Activated T-helper 1 cell treated with Interleukin-2 at 50 U/mL for 16 hours (primary cell): Measurements from ENCODE around the gene TRIM51.
"Not testable (repeated sequence)": the region's sequence is repeated elsewhere in the genome, so short reads cannot be mapped to it uniquely, and the experiment has no call there.

Experiments
- DNase-seq: peaks from one replicate; pipeline ENCODE4 v3.0.0-alpha.2; 2020; ENCODE audit warnings: low read depth

Gene TRIM51, protein sequence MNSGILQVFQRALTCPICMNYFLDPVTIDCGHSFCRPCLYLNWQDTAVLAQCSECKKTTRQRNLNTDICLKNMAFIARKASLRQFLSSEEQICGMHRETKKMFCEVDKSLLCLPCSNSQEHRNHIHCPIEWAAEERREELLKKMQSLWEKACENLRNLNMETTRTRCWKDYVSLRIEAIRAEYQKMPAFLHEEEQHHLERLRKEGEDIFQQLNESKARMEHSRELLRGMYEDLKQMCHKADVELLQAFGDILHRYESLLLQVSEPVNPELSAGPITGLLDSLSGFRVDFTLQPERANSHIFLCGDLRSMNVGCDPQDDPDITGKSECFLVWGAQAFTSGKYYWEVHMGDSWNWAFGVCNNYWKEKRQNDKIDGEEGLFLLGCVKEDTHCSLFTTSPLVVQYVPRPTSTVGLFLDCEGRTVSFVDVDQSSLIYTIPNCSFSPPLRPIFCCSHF

DNA sequence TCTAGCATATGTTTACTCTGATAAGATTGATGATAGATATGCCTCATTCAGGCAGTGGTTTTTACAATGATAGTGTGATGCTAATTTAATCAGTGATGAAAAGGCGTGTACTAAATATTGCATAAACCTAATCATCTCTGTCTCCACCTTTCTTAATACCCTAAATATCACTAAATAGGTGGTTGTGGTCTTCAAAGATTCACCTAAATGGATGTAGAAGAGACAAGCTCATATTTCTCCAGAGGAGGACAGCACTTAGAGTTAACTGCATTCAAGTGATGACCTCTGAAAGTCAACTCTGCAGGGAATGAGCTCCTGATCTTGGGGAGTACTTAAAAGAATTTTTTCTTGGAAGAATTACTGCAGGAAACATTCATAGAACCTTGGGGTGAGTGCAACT is at the start of gene TRIM51:
Gene TRIM51, plus strand, starts transcription at position 301 of the 400 bp plus-strand sequence. CDS start 2,132 bp downstream, outside the sequence.
- DNase-seq, result not testable (repeated sequence)

DNA sequence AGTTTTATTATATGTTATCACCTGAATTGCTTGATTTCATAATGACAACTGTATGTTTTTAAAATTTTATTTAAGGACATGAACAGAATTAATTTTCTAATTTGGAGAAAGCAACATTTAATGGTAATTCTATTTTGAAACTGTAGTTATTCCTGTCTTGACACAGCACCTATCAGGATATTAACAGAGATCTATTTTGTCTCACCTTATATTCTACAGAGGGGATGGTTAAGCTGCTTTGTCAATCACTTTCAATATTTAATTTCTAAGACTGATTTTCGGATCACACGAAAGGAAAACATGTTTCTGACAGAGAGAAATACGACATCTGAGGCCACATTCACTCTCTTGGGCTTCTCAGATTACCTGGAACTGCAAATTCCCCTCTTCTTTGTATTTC is 44.6 kb upstream of the TRIM51 start, which contains the start of gene OR5D16:
Gene OR5D16, plus strand, starts transcription at position 301 of the 400 bp plus-strand sequence. Its CDS starts 0 bp downstream, at position 301.
- DNase-seq, result no peak

DNA sequence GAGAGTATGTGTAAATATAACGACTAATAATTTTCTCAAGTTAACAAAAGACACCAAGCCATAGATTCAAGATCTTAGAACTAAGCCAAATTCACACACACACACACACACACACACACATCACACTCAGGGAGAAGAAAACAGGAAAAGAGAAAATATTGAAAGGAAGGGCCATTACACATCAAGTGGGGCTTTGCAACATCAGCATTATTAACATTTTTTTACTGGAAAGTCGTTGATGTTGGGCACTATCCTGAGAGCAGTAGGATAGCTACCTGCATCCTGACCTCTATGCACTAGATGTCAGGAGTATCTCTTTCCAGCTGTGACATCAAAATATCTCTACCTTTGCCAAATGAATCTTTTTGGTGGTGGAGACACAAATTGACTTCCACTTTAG is 35.6 kb upstream of the TRIM51 start:
- DNase-seq, result no peak

DNA sequence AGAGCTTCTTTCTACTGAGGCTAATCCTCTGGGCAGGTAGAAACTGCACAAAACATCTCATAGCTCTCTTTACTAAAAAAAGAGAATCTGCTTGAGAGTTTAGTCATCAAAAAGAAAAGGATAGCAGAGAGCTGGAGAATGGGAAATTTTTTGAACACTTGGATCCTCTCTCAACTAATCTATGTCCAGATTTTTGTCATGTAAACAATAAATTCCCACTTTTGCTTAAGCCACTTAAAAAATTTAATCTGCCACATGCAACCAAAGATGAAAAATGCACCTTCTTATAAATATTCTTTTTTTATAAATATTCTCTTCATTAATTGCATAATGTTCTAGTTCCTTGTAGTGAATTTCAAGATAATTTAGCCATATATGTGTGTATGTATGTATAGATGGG is 34.1 kb upstream of the TRIM51 start:
- DNase-seq, result no peak

DNA sequence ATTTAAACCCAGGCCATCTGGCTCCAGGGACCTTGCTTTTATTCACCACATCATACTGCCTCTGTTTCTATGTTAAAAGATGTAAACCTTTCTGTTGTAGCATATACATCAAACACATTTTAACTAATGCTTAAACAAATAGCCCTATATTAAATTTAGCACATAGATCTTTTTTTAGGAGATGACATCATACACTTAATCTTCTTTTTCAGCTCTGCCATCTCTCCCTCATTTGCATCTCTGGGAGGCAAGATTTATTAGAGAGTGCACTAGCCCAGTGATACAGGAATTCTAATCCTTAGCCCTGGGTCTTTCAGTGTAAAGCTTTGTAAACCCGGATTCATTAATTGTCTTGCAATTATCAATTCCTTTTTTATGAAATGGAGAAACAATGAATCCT is 31.0 kb upstream of the TRIM51 start:
- DNase-seq, result no peak

DNA sequence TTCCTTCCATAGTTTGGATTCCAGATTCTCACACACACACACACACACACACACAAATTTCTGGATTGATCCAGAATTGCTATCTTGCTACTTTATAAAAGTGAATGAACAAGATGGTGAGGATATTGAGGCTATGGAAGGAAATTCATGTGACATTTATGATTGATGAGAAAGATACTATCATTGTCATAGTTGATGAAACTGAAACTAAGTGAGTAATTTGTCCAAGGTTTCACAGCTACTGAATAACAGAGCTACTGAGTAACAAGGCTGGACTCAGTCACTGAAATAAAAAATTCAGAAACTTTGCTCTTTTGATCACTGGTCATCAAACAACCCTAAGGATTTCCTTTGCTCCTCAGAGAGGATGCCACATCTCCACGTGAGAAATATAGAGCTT is 28.4 kb upstream of the TRIM51 start:
- no peak for DNase-seq

DNA sequence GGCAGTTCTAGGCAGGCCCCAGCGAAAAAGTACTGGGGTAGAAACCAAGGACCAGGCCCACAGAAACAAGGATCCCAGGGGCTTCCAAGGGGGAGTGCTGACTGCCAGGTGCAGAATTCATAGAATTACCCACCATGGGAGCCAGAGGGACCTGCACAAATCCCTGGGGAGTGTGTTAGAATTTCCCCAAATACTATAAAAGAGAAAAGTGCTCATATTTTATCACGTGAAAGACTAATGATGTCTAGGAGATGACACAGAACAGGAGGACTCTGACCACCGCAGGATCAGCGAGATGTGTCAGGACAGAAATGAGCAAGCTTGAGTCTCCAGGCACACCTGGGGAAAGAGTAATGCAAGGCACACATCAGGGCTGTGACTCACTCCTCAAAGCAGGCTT is 15.7 kb upstream of the TRIM51 start:
- not testable (repeated sequence) for DNase-seq

DNA sequence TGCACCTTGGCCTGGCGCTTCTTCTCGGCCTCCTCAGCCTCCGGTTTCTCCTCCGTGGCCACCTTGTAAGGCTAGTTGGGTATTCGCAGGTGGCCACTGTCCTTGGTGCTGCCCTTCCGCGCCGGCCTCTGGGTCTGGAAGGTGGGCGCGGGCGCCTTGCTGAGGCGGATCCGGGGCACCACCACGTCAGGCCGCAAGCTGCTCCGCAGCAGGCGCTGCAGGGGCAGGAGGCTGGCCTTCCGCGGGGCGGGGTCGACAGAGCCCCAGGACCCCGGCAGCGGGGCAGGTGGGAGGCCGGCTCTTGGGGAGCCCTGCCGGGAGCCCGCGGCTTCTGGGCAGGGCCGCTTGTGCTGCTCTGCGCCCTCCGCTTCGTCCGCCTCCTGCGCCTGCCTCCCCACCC is 10.4 kb upstream of the TRIM51 start:
- DNase-seq, result not testable (repeated sequence)

DNA sequence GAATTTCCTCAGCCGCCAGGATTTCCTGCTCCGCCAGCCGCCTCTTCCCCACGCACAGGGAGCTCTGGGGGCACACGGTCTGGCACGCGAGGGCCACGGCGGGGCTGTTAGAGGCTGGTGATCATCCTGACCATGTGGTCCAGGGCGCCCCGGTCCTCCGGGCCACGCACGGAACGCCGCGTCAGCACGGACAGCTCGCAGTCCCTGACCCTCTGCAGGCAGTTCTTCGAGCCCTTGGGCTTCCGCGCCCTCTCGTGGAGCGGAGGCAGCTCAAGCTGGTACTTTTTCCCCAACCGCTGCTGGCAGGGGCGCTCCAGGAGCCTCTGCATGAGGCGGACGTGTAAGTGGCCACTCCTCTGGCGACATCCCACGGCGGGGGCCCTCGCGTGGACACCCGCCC is 10.0 kb upstream of the TRIM51 start:
- not testable (repeated sequence) for DNase-seq

DNA sequence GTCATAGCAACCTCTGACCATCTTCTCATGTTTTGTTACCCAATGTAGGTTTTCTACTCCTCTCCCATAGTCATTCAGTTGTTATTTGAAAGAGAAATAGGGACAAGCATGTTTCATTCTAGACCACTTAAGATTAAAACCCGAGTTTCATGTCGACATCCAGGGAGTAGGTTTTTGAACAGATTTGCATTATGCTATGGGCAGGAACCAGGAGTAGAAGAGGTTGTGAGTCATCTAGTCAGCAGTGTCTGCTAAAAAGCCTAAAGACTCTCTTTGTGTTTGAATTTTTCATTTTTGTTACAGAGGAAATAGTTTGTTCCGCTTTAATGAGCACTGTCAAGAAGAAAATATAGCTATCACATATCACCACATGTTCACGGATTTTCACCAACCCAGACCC is 1.9 kb downstream of the TRIM51 start:
- not testable (repeated sequence) for DNase-seq

DNA sequence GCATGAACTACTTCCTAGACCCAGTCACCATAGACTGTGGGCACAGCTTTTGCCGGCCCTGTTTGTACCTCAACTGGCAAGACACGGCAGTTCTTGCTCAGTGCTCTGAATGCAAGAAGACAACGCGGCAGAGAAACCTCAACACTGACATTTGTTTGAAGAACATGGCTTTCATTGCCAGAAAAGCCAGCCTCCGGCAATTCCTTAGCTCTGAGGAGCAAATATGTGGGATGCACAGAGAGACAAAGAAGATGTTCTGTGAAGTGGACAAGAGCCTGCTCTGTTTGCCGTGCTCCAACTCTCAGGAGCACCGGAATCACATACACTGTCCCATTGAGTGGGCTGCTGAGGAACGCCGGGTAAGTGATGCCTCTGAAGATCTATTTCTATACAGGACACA is 2.4 kb downstream of the TRIM51 start:
- DNase-seq, result not testable (repeated sequence)

DNA sequence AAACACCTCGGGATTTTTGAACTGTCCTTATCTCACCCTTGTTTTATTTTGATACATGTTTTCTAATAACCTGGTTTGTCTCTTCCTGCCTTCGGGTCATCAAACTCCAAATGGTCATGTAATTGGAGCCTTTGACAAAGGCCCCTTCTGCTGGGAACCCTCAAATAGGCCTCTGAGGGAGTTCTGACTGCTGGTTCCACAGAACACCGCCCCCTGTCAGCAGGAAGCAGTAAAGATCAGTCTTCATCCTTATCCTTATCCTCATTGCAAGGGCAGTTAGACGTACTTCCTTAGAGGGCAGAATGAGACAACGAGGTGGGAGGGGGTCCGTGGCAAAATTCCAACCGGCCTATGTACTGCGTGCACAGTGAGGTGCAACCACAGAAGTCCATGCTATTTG is 12.1 kb downstream of the TRIM51 start:
- DNase-seq, result no peak

DNA sequence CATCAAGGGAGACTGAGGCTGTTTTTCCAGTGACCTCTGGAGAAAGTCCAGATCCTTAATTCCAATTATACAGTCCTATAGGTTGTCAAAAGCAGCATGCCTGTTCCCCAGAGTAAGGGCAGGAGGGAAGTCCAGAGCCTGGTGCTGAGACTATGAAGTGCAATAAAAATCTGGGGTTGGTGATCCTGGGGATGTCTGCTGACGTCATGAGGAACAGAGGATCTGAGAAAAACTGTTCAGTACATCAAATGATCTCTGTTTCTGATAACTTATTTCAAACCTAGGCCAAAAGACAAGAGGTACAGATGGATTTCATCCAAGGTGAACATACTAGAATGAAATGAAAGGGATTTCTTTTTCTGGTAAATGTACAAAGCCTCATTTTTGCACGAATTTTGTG is 19.2 kb downstream of the TRIM51 start:
- DNase-seq, result no peak

DNA sequence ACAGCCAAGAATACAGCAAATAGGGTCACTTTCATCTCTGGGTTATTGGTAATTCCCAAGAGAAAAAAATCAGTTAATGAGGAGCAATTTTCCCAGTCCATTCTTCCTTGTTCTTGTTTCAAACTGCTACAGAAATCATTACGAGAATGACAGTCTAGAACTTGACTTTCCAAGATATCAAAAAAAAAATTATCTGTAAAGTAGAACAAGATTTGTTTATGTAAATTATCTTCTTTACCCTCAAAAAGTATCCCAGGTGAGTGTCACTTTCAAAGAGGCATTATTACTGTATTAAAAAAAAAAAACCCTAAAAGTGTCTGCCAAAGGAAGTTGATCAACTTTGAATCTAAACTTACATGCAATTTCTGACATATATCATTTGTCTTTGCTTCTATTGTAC is 31.4 kb downstream of the TRIM51 start, which contains the start of gene OR5W2:
Gene OR5W2, minus strand, starts transcription at position 101 of the 400 bp plus-strand sequence. Its CDS starts 0 bp downstream, at position 101.
- no peak for DNase-seq

DNA sequence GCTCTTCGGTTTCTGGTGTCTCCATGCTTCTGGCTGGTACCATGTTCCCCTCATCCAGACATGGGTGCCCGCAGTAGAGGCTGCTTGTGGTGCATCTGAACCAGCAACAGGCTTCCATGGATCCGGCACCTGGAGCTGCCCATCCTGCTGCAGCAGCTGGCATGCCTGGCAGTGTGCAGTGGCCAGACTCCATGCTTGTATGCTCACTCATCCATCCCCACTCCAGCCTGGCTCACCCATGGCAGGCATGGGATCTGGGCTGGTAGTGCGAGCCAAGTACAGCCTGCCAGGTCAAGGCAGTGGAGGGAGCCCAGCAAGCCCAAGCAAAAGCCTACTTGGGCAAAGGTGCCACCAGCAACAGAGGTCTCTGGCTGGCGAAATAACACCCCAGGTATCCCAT is 37.4 kb downstream of the TRIM51 start:
- DNase-seq, result no peak

DNA sequence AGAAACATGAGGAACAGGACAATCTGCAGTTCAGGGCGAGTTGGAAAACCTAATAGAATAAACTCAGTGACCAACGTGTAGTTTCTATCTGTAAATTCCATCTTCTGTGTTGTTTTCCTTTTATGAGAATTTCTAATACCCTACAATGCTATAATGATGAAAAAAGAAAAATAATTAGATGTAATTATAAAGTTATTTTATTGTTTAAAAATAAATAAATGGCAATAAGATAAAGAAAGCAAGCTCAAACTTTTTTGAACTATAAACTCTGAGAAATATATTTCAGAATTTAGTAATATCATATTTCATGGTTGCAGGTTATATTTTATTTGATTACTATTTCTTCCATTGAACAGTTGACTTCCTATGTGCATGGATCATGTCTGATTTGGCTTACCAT is 53.2 kb downstream of the TRIM51 start, which contains the start of gene OR5I1:
Gene OR5I1, minus strand, starts transcription at position 101 of the 400 bp plus-strand sequence. Its CDS starts 0 bp downstream, at position 101.
- DNase-seq, result no peak
